ENCODE results near the gene NR6A1.
"Not testable (repeated sequence)": the region's sequence is repeated elsewhere in the genome, so short reads cannot be mapped to it uniquely, and the experiment has no call there.

DNA sequence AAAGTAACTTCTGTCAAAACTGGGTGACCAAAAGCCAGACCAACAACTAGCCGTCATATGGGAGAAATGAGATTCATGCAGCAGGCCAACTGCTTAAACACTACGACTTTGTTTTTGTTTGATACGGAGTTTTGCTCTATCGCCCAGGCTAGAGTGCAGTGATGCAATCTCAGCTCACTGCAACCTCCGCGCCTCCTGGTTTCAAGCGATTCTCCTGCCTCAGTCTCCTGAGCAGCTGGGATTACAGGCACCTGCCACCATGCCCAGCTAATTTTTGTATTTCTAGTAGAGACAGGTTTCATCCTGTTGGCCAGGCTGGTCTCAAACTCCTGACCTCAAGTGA lies 36.4 kb downstream of the NR6A1 start:
- TF ChIP-seq, protein P1, sequence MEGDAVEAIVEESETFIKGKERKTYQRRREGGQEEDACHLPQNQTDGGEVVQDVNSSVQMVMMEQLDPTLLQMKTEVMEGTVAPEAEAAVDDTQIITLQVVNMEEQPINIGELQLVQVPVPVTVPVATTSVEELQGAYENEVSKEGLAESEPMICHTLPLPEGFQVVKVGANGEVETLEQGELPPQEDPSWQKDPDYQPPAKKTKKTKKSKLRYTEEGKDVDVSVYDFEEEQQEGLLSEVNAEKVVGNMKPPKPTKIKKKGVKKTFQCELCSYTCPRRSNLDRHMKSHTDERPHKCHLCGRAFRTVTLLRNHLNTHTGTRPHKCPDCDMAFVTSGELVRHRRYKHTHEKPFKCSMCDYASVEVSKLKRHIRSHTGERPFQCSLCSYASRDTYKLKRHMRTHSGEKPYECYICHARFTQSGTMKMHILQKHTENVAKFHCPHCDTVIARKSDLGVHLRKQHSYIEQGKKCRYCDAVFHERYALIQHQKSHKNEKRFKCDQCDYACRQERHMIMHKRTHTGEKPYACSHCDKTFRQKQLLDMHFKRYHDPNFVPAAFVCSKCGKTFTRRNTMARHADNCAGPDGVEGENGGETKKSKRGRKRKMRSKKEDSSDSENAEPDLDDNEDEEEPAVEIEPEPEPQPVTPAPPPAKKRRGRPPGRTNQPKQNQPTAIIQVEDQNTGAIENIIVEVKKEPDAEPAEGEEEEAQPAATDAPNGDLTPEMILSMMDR (IDR thresholded peaks at IDR 0.05), result not testable (repeated sequence)
- TF ChIP-seq POLR2A (IDR thresholded peaks at IDR 0.05), result not testable (repeated sequence)
